PFSK-1 (cell line): ENCODE measurements around the gene SLC10A7.

ENCODE experiments used
- FOXP2 ChIP-seq: optimal IDR thresholded peaks from 2 replicates; pipeline ENCODE3; 2011; ENCODE audit warnings: borderline replicate concordance, control low read depth, inconsistent platforms; ENCODE audit not compliant: insufficient read depth; ENCODE audit errors: extremely low read length, extremely low read depth
- POLR2AphosphoS5 ChIP-seq: IDR thresholded peaks from 2 replicates; pipeline ENCODE4 v1.6.1; 2012; ENCODE audit warnings: low read depth, mild to moderate bottlenecking, control low read depth, low read length, moderate library complexity
- REST ChIP-seq, 2 experiments: IDR thresholded peaks; 2 replicates each; pipeline versions ENCODE4 v1.6.1 to v1.8.0; 2011 to 2012; ENCODE audit warnings: low read depth in 2 of 2, low read length in 2 of 2, control low read depth in 1 of 2, inconsistent platforms in 1 of 2, mild to moderate bottlenecking in 1 of 2, moderate library complexity in 1 of 2; ENCODE audit not compliant: insufficient read depth in 1 of 2
- SIN3A ChIP-seq: IDR thresholded peaks from 2 replicates; pipeline ENCODE4 v1.6.1; 2012; ENCODE audit warnings: mild to moderate bottlenecking, low read length, moderate library complexity, borderline replicate concordance; ENCODE audit not compliant: insufficient read depth
- TAF1 ChIP-seq: IDR thresholded peaks from 2 replicates; pipeline ENCODE4 v1.6.1; 2012; ENCODE audit warnings: low read length, control low read depth, borderline replicate concordance; ENCODE audit not compliant: insufficient read depth

SLC10A7 gene

GRCh38 chr4:146244496-146244895 is 277.2 kb downstream of the SLC10A7 start:
- TF ChIP-seq TAF1 (no peak), POLR2AphosphoS5 (no peak), REST (IDR thresholded peaks at IDR 0.05; ENCODE audit: insufficient read depth in 1 of 2, low read depth in 2 of 2, low read length in 2 of 2) (no peak), SIN3A (no peak), FOXP2 (no peak)

GRCh38 chr4:146243883-146244277 is 277.9 kb downstream of the SLC10A7 start:
- TF ChIP-seq SIN3A, result no peak
- TF ChIP-seq REST (IDR thresholded peaks at IDR 0.05; ENCODE audit: insufficient read depth in 1 of 2, low read depth in 2 of 2, low read length in 2 of 2), result no peak
- no peak for TF ChIP-seq TAF1

- TF ChIP-seq SIN3A (no peak), REST (IDR thresholded peaks at IDR 0.05; ENCODE audit: insufficient read depth in 1 of 2, low read depth in 2 of 2, low read length in 2 of 2) (no peak)
These were observed 278.4 kb downstream of the SLC10A7 start for GRCh38 chr4:146243141-146243882.

GRCh38 chr4:146238107-146238506 is 283.6 kb downstream of the SLC10A7 start:
- TF ChIP-seq SIN3A (no peak), REST (IDR thresholded peaks at IDR 0.05; ENCODE audit: insufficient read depth in 1 of 2, low read depth in 2 of 2, low read length in 2 of 2) (no peak)

GRCh38 chr4:146237092-146237491 is 284.6 kb downstream of the SLC10A7 start:
- TF ChIP-seq REST (IDR thresholded peaks at IDR 0.05; ENCODE audit: insufficient read depth in 1 of 2, low read depth in 2 of 2, low read length in 2 of 2), result no peak
- no peak for TF ChIP-seq TAF1
- TF ChIP-seq POLR2AphosphoS5, result no peak
- no peak for TF ChIP-seq SIN3A
- no peak for TF ChIP-seq FOXP2
